A172 (cell line): Measurements from ENCODE around the gene DOCK4. TPM values are rescaled to one million over a fixed set of nuclear protein-coding genes. Genes with fewer than 3 reads are reported as not detected.

ENCODE experiments used
- DNase-seq: peaks from one replicate; pipeline ENCODE4 v3.0.0-alpha.2; 2015; ENCODE audit warnings: low spot score
- total RNA-seq: library from RNA; depleted of rRNA; stranded (reverse); fragments of >200 nt; shearing (Covaris generic); gene quantifications from 2 replicates; pipeline ENCODE4 v1.2.3, GENCODE V29; 2014

The DOCK4 gene
- total RNA-seq, 1 experiment from 2014 or later = 7.2 TPM

GRCh38 chr7:111900283-111900682, 305.9 kb downstream of the DOCK4 start:
- no peak for DNase-seq

GRCh38 chr7:111895049-111895448, 311.1 kb downstream of the DOCK4 start:
- DNase-seq = no peak

GRCh38 chr7:111894518-111894917, 311.7 kb downstream of the DOCK4 start:
- DNase-seq = no peak

GRCh38 chr7:111893190-111893589, 313.0 kb downstream of the DOCK4 start:
- DNase-seq = no peak

- DNase-seq = no peak
Measured at GRCh38 chr7:111892588-111892987, 313.6 kb downstream of the DOCK4 start.

- DNase-seq = no peak
Measured at GRCh38 chr7:111887734-111888133, 318.5 kb downstream of the DOCK4 start.

- DNase-seq = no peak
Measured at GRCh38 chr7:111886233-111886632, 320.0 kb downstream of the DOCK4 start.

- DNase-seq = no peak
Measured at GRCh38 chr7:111883241-111883640, 323.0 kb downstream of the DOCK4 start.

GRCh38 chr7:111878785-111879184, 327.4 kb downstream of the DOCK4 start:
- no peak for DNase-seq

- no peak for DNase-seq
Measured at GRCh38 chr7:111877931-111878330, 328.3 kb downstream of the DOCK4 start.

GRCh38 chr7:111873963-111874690, 332.1 kb downstream of the DOCK4 start:
- no peak for DNase-seq

GRCh38 chr7:111873326-111873646, 332.9 kb downstream of the DOCK4 start:
- DNase-seq = no peak

GRCh38 chr7:111872450-111873325, 333.5 kb downstream of the DOCK4 start:
- no peak for DNase-seq

GRCh38 chr7:111871283-111871682, 334.9 kb downstream of the DOCK4 start:
- DNase-seq = no peak

- DNase-seq = no peak
Measured at GRCh38 chr7:111869280-111869679, 336.9 kb downstream of the DOCK4 start.

GRCh38 chr7:111867348-111867931, 338.8 kb downstream of the DOCK4 start:
- no peak for DNase-seq

- no peak for DNase-seq
Measured at GRCh38 chr7:111866787-111867186, 339.4 kb downstream of the DOCK4 start.

GRCh38 chr7:111865430-111865829, 340.8 kb downstream of the DOCK4 start:
- no peak for DNase-seq

GRCh38 chr7:111864291-111864976, 341.8 kb downstream of the DOCK4 start:
- no peak for DNase-seq

- DNase-seq = no peak
Measured at GRCh38 chr7:111863269-111863668, 342.9 kb downstream of the DOCK4 start.

- no peak for DNase-seq
Measured at GRCh38 chr7:111860248-111860647, 346.0 kb downstream of the DOCK4 start.

GRCh38 chr7:111858331-111858730, 347.9 kb downstream of the DOCK4 start:
- DNase-seq = no peak
